GM19043 (cell line): ENCODE results near the gene AIG1.

Experiments used
- ATAC-seq: cut with Tn5 transposase; IDR thresholded peaks from one replicate; pipeline ENCODE4 v1.9.1; 2021; ENCODE audit warnings: low read depth; ENCODE audit not compliant: unreplicated experiment

Gene AIG1

GRCh38 chr6:143092768-143093167 is 32.1 kb downstream of the AIG1 start:
- ATAC-seq: no peak

GRCh38 chr6:143093290-143093689 is 32.6 kb downstream of the AIG1 start:
- ATAC-seq: no peak

GRCh38 chr6:143096403-143096802 is 35.7 kb downstream of the AIG1 start:
- ATAC-seq: no peak

- no peak for ATAC-seq
Measured at GRCh38 chr6:143097224-143097795, 36.6 kb downstream of the AIG1 start.

- ATAC-seq: peak; percentile 89
Measured at GRCh38 chr6:143098054-143098671, 37.5 kb downstream of the AIG1 start.

GRCh38 chr6:143099647-143100046 is 39.0 kb downstream of the AIG1 start:
- ATAC-seq: no peak

- no peak for ATAC-seq
Measured at GRCh38 chr6:143100429-143100828, 39.7 kb downstream of the AIG1 start.

GRCh38 chr6:143103916-143104315 is 43.2 kb downstream of the AIG1 start:
- ATAC-seq: no peak

GRCh38 chr6:143107440-143107839 is 46.8 kb downstream of the AIG1 start:
- no peak for ATAC-seq

- no peak for ATAC-seq
Measured at GRCh38 chr6:143107911-143108761, 47.4 kb downstream of the AIG1 start.

- ATAC-seq: no peak
Measured at GRCh38 chr6:143109196-143109595, 48.5 kb downstream of the AIG1 start.

GRCh38 chr6:143110572-143110971 is 49.9 kb downstream of the AIG1 start:
- no peak for ATAC-seq

GRCh38 chr6:143110996-143111395 is 50.3 kb downstream of the AIG1 start:
- no peak for ATAC-seq

GRCh38 chr6:143111443-143111842 is 50.8 kb downstream of the AIG1 start:
- ATAC-seq: no peak

GRCh38 chr6:143112084-143112768 is 51.5 kb downstream of the AIG1 start:
- no peak for ATAC-seq

GRCh38 chr6:143112837-143113236 is 52.1 kb downstream of the AIG1 start:
- no peak for ATAC-seq

GRCh38 chr6:143115728-143116127 is 55.0 kb downstream of the AIG1 start:
- ATAC-seq: no peak

GRCh38 chr6:143117108-143117507 is 56.4 kb downstream of the AIG1 start:
- no peak for ATAC-seq

GRCh38 chr6:143119260-143119659 is 58.6 kb downstream of the AIG1 start:
- ATAC-seq: no peak

- ATAC-seq: no peak
Measured at GRCh38 chr6:143123081-143123480, 62.4 kb downstream of the AIG1 start.

GRCh38 chr6:143123941-143124340 is 63.3 kb downstream of the AIG1 start:
- ATAC-seq: no peak
